MM.1S (cell line): ENCODE data around the gene CROCC2.

Experiments used
- CTCF ChIP-seq: fragments of 300-600 bp; sonication (generic); IDR thresholded peaks from 2 replicates; pipeline ENCODE4 v1.5.1; 2016; ENCODE audit warnings: antibody characterized with exemption, low read length, mixed read lengths
- EZH2 ChIP-seq: fragments of 300-600 bp; sonication (generic); optimal IDR thresholded peaks from 2 replicates; pipeline ENCODE3; 2017; ENCODE audit warnings: low read depth, mild to moderate bottlenecking, antibody characterized with exemption, low read length, mixed read lengths
- EZH2phosphoT487 ChIP-seq: fragments of 300-600 bp; sonication (generic); IDR thresholded peaks from 2 replicates; pipeline ENCODE4 v1.6.1; 2018; ENCODE audit warnings: antibody characterized with exemption, low read length

DNA sequence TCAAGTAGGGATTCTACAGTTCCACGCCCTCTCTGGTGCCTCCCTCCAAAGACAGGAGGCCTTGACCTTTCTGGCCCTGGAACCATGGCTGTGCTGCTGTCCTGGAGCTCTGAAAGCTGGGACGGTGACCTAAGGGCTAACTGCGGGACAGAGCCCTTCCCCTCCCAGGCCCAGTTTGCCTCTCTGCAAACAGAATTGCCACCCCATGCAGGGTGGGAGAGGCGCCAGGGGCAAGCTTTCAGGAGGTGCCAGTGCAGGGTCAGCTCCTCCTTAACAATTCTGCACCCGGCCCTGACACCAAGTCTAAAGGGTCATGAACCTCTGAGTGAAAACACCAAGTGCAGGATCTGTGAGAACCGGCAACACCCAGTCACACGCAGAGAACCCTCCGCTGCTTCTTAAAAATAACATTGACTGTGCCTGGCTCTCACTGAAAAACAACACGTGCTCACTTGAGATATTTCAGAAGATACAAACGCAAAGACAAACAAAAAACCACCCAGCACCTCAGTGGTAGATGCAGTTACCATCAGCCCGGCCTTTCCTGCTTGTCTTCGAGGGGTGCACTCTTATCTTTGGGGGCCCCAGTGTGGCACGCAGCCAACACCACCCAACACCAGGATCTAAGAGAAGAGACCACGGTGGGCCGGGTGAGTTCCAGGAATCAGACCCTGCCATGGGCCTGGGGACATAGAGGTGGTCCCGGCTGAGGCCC lies 91.2 kb downstream of the CROCC2 start:
- TF ChIP-seq CTCF (no peak), EZH2phosphoT487 (no peak), EZH2 (no peak)
